DOHH2 (cell line): ENCODE results near the gene ARL16.
A peak's percentile ranks its signal among the peaks of the same experiment; 100 is the strongest.

Experiments
- H3F3A ChIP-seq: fragments of 200-600 bp; sonication (generic), shearing (Covaris generic); 2 replicates; pipeline ENCODE4 v1.6.0; 2016; ENCODE audit warnings: antibody characterized with exemption, mild to moderate bottlenecking; ENCODE audit not compliant: control insufficient read depth, insufficient read depth
- H3K27ac ChIP-seq: fragments of 200-600 bp; sonication (generic); 2 replicates; pipeline ENCODE4 v1.5.1; 2014; ENCODE audit warnings: low read depth, mild to moderate bottlenecking, low read length, moderate library complexity
- H3K27me3 ChIP-seq: fragments of 200-600 bp; sonication (generic); 2 replicates; pipeline ENCODE4 v1.6.1; 2014; ENCODE audit warnings: mild to moderate bottlenecking, low read length, mixed read lengths; ENCODE audit not compliant: control insufficient read depth
- H3K36me3 ChIP-seq: fragments of 200-600 bp; sonication (generic); 2 replicates; pipeline ENCODE4 v1.6.1; 2014; ENCODE audit warnings: mild to moderate bottlenecking, low read length, moderate library complexity, mixed read lengths; ENCODE audit not compliant: control insufficient read depth
- H3K4me1 ChIP-seq: fragments of 200-600 bp; sonication (generic); 2 replicates; pipeline ENCODE4 v1.6.1; 2014; ENCODE audit warnings: mild to moderate bottlenecking, low read length, mixed read lengths; ENCODE audit not compliant: control insufficient read depth
- H3K4me2 ChIP-seq: fragments of 200-600 bp; sonication (generic); 2 replicates; pipeline ENCODE4 v1.6.0; 2014; ENCODE audit warnings: mild to moderate bottlenecking, low read length, moderate library complexity
- H3K4me3 ChIP-seq: fragments of 200-600 bp; sonication (generic); 2 replicates; pipeline ENCODE4 v1.5.1; 2014; ENCODE audit warnings: mild to moderate bottlenecking, low read length, mixed read lengths
- H3K79me2 ChIP-seq: fragments of 200-600 bp; sonication (generic); 2 replicates; pipeline ENCODE4 v1.6.1; 2014; ENCODE audit warnings: mild to moderate bottlenecking, low read length, mixed read lengths; ENCODE audit not compliant: control insufficient read depth
- H3K9me2 ChIP-seq: fragments of 200-600 bp; sonication (generic); replicated peaks from 2 replicates; pipeline ENCODE4 v1.6.1; 2014; ENCODE audit warnings: mild to moderate bottlenecking, low read length, mixed read lengths; ENCODE audit not compliant: control insufficient read depth
- H3K9me3 ChIP-seq: fragments of 200-600 bp; sonication (generic); 2 replicates; pipeline ENCODE4 v1.6.1; 2014; ENCODE audit warnings: antibody characterized with exemption, low read length, mixed read lengths; ENCODE audit not compliant: control insufficient read depth, insufficient read depth
- H4K20me1 ChIP-seq: fragments of 200-600 bp; sonication (generic); 2 replicates; pipeline ENCODE4 v1.6.0; 2014; ENCODE audit warnings: low read depth, mild to moderate bottlenecking, antibody characterized with exemption, low read length, moderate library complexity; ENCODE audit not compliant: control insufficient read depth, insufficient read depth
- EZH2phosphoT487 ChIP-seq: fragments of 200-600 bp; sonication (generic); IDR thresholded peaks from 2 replicates; pipeline ENCODE4 v1.6.1; 2017; ENCODE audit warnings: borderline replicate concordance, mild to moderate bottlenecking, antibody characterized with exemption, low read length, moderate library complexity, mixed read lengths
- TF ChIP-seq, protein P1 (sequence below): fragments of 200-600 bp; sonication (generic); IDR thresholded peaks from one replicate; pipeline ENCODE4 v1.5.1; 2014; ENCODE audit warnings: antibody characterized with exemption, mild to moderate bottlenecking, low read depth, low read length; ENCODE audit not compliant: poor library complexity, severe bottlenecking

The ARL16 gene

DNA sequence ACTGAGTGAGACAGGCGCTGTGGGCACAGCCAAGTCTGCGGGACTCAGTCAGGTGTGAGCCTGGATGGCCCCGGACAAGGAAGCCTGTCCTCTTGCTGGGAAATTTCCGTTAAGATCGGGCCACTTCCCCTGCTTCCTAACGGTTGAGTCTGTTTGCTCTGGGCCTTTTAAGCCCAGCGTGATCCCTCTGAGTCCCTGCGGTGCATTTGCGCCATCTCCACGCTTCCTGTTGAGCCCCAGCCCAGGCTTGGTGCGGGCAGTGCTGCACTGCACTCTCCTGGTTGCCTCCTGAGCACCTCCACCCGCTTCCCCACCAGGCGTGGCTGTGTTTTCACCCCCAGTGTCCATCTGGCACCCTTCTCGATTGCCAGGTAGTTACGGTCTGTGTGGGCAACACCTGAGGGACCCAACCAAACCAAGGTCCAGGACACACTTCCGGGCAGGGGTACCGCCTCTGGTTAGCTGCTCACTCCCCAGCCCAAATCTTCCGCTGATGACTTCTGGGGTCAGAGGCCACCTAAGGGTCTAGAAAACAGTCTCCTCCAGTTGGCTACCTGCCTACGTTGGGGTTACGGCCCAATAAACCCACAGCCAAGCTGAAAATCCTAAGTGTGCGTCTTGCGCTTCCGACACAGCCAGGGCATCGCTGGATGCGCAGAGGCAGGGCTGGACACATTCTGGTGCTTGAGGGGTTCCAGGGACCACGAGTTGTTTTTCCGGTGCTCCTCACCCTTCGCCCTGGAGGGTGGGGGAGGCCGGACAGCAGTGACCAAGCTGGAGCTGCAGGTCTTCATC is 27.1 kb upstream of the ARL16 start:
- H3K4me1 ChIP-seq = peaks cover 34% of the 10 kb centered on the region
- H3F3A ChIP-seq = peaks cover 21% of the 10 kb centered on the region
- no peaks in the 10 kb centered on the region for H3K9me2 ChIP-seq
- TF ChIP-seq EZH2phosphoT487 = no peak
- TF ChIP-seq, protein P1, sequence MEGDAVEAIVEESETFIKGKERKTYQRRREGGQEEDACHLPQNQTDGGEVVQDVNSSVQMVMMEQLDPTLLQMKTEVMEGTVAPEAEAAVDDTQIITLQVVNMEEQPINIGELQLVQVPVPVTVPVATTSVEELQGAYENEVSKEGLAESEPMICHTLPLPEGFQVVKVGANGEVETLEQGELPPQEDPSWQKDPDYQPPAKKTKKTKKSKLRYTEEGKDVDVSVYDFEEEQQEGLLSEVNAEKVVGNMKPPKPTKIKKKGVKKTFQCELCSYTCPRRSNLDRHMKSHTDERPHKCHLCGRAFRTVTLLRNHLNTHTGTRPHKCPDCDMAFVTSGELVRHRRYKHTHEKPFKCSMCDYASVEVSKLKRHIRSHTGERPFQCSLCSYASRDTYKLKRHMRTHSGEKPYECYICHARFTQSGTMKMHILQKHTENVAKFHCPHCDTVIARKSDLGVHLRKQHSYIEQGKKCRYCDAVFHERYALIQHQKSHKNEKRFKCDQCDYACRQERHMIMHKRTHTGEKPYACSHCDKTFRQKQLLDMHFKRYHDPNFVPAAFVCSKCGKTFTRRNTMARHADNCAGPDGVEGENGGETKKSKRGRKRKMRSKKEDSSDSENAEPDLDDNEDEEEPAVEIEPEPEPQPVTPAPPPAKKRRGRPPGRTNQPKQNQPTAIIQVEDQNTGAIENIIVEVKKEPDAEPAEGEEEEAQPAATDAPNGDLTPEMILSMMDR = no peak
- H4K20me1 ChIP-seq = no peaks in the 10 kb centered on the region
- H3K27me3 ChIP-seq = no peaks in the 10 kb centered on the region
- peak overlapping the region; percentile 68 for H3K4me2 ChIP-seq
- H3K27ac ChIP-seq = peak overlapping the region; percentile 59
- peaks cover 52% of the 10 kb centered on the region for H3K36me3 ChIP-seq
- peaks cover 57% of the 10 kb centered on the region for H3K79me2 ChIP-seq
- no peaks in the 10 kb centered on the region for H3K9me3 ChIP-seq
- peak overlapping the region; percentile 83 for H3K4me3 ChIP-seq

DNA sequence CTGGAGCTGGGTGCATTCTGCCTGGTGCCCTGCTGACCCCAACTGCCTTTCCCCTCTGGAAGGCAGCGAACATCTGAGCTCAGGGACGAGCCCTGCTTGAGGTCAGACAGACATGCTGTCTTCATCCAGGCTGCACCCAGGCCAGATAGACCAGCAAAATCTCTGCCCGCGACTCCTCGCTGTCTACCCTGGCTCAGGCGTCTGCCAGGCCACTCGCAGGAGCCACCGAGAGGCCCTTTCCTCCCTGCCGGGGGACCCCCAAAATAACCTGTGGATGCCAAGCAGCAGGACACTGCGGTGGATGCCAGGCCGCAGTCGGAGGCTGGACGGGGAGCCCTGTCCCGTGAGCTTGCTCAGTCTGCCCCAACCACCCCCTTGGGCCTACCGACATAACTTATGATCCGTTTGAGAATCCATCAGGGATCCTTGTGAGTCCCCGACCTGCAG is 25.2 kb upstream of the ARL16 start:
- peaks cover 58% of the 10 kb centered on the region for H3K79me2 ChIP-seq
- H3F3A ChIP-seq = peaks cover 21% of the 10 kb centered on the region
- no peaks in the 10 kb centered on the region for H3K27me3 ChIP-seq
- TF ChIP-seq, protein P1 = no peak
- TF ChIP-seq EZH2phosphoT487 = no peak
- H4K20me1 ChIP-seq = peaks cover 3% of the 10 kb centered on the region; the same call in 1 of the 2 replicates
- peaks cover 38% of the 10 kb centered on the region for H3K4me1 ChIP-seq
- H3K9me3 ChIP-seq = no peaks in the 10 kb centered on the region
- H3K9me2 ChIP-seq = no peaks in the 10 kb centered on the region
- H3K4me3 ChIP-seq = no peak overlapping the region
- peaks cover 54% of the 10 kb centered on the region for H3K36me3 ChIP-seq
- H3K4me2 ChIP-seq = no peak overlapping the region
- no peak overlapping the region for H3K27ac ChIP-seq

DNA sequence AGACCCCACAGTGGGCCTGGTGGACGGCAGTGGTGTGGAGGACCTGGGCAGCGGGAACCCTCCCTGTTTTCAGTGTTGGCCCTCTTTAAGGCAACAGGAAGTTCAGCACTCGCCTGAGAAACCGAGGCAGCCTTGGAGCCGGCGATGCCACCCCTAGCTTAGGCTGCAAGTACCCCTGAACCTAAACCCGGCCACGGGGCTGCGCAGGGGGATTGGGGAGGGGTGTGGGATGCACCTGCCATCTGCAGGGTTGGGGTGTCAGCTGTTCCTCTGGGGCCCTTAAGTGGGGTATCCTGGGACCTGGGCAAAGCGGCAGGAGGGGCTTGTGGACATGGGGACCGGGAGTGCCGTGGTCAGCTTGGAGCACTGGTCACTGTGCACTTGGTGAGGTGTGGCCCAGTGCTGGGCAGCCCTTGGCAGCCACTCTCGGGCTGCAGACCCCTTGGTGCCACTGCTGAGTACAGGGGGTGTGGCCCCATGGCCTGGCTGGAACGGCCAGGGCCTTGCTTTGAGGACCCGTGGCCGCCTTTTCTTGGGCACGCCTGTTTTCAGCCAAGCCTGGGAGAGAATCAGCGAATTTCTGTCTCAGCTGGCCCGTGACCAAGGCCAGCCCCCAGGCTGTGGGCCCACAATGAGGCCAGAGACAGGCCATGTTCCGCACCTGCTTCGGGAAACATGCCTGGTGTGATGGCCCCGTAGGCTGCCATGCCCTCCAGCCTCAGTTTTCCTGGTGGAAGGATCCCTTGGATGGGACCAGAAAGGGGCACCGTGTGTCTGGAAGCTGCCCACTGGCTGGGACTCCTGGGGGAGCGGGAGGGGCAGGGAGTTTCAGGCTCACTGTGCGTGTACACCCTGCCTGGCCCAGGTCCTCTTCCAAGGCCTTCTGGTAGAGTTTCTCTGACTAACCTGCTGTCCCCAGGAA is 24.4 kb upstream of the ARL16 start:
- H3K27me3 ChIP-seq = no peaks in the 10 kb centered on the region
- no peak overlapping the region for H3K4me2 ChIP-seq
- peaks cover 30% of the 10 kb centered on the region for H3K4me1 ChIP-seq
- H3K36me3 ChIP-seq = peaks cover 60% of the 10 kb centered on the region
- no peak overlapping the region for H3K27ac ChIP-seq
- H3K9me2 ChIP-seq = no peaks in the 10 kb centered on the region
- no peaks in the 10 kb centered on the region for H3K9me3 ChIP-seq
- H3K79me2 ChIP-seq = peaks cover 58% of the 10 kb centered on the region
- H3F3A ChIP-seq = peaks cover 21% of the 10 kb centered on the region
- TF ChIP-seq EZH2phosphoT487 = no peak
- TF ChIP-seq, protein P1 = no peak
- no peak overlapping the region for H3K4me3 ChIP-seq
- peaks cover 3% of the 10 kb centered on the region; the same call in 1 of the 2 replicates for H4K20me1 ChIP-seq
